OCI-LY1 (cell line): Measurements from ENCODE around the gene SLC37A1.

Experiments
- H2AFZ ChIP-seq: fragments of 200-600 bp; sonication (generic), shearing (Covaris generic); 2 replicates; pipeline ENCODE4 v1.6.0; 2014; ENCODE audit warnings: antibody characterized with exemption, mild to moderate bottlenecking, low read length
- H3F3A ChIP-seq: fragments of 200-600 bp; sonication (generic), shearing (Covaris generic); 2 replicates; pipeline ENCODE4 v1.6.0; 2014; ENCODE audit warnings: mild to moderate bottlenecking, antibody characterized with exemption, low read length, moderate library complexity; ENCODE audit not compliant: insufficient read depth
- H3K27ac ChIP-seq: fragments of 200-600 bp; sonication (generic); 2 replicates; pipeline ENCODE4 v1.5.1; 2014; ENCODE audit warnings: low read length, mixed run types, mild to moderate bottlenecking, low read depth; ENCODE audit not compliant: poor library complexity, severe bottlenecking
- H3K27me3 ChIP-seq: fragments of 200-600 bp; sonication (generic); 2 replicates; pipeline ENCODE4 v1.6.0; 2014; ENCODE audit warnings: antibody characterized with exemption, mild to moderate bottlenecking, low read length, moderate library complexity; ENCODE audit not compliant: insufficient read depth
- H3K36me3 ChIP-seq: fragments of 200-600 bp; sonication (generic); 2 replicates; pipeline ENCODE4 v1.6.1; 2014; ENCODE audit warnings: mild to moderate bottlenecking, antibody characterized with exemption, low read length, moderate library complexity, mixed read lengths; ENCODE audit not compliant: insufficient read depth
- H3K4me1 ChIP-seq: fragments of 200-600 bp; sonication (generic); 2 replicates; pipeline ENCODE4 v1.5.1; 2014; ENCODE audit warnings: mild to moderate bottlenecking, low read length, moderate library complexity; ENCODE audit not compliant: insufficient read depth, severe bottlenecking
- H3K4me2 ChIP-seq: fragments of 200-600 bp; sonication (generic), shearing (Covaris generic); 2 replicates; pipeline ENCODE4 v1.6.1; 2014; ENCODE audit warnings: low read length
- H3K4me3 ChIP-seq: fragments of 200-600 bp; sonication (generic); 2 replicates; pipeline ENCODE4 v1.5.1; 2014; ENCODE audit warnings: low read length, low read depth, mild to moderate bottlenecking, mixed read lengths; ENCODE audit not compliant: poor library complexity, severe bottlenecking
- H3K79me2 ChIP-seq: fragments of 200-600 bp; shearing (Covaris generic); 2 replicates; pipeline ENCODE4 v1.6.1; 2016; ENCODE audit warnings: mixed run types, low read length, mixed read lengths; ENCODE audit not compliant: insufficient read depth
- H3K9ac ChIP-seq: fragments of 200-600 bp; sonication (generic), shearing (Covaris generic); 2 replicates; pipeline ENCODE4 v1.6.1; 2014; ENCODE audit warnings: mild to moderate bottlenecking, low read length, mixed read lengths
- H3K9me2 ChIP-seq: fragments of 200-600 bp; sonication (generic), shearing (Covaris generic); 2 replicates; pipeline ENCODE4 v1.6.1; 2014; ENCODE audit warnings: low read depth, mild to moderate bottlenecking, low read length, mixed read lengths
- H3K9me3 ChIP-seq: fragments of 200-600 bp; shearing (Covaris generic); 2 replicates; pipeline ENCODE4 v1.6.1; 2014; ENCODE audit warnings: low read length, mixed read lengths
- H4K20me1 ChIP-seq: fragments of 200-600 bp; sonication (generic), shearing (Covaris generic); 2 replicates; pipeline ENCODE4 v1.6.0; 2016; ENCODE audit warnings: mild to moderate bottlenecking, low read length; ENCODE audit not compliant: insufficient read depth
- EZH2 ChIP-seq: fragments of 200-600 bp; sonication (generic), shearing (Covaris generic); IDR thresholded peaks from 2 replicates; pipeline ENCODE4 v1.8.0; 2017; ENCODE audit warnings: borderline replicate concordance, mixed run types, mild to moderate bottlenecking, antibody characterized with exemption, low read length, moderate library complexity, mixed read lengths
- TF ChIP-seq, protein P1 (sequence below): fragments of 200-600 bp; sonication (generic), shearing (Covaris generic); IDR thresholded peaks from 2 replicates; pipeline ENCODE4 v1.5.1; 2017; ENCODE audit warnings: mild to moderate bottlenecking, antibody characterized with exemption, low read length, moderate library complexity, mixed read lengths

Gene SLC37A1

DNA sequence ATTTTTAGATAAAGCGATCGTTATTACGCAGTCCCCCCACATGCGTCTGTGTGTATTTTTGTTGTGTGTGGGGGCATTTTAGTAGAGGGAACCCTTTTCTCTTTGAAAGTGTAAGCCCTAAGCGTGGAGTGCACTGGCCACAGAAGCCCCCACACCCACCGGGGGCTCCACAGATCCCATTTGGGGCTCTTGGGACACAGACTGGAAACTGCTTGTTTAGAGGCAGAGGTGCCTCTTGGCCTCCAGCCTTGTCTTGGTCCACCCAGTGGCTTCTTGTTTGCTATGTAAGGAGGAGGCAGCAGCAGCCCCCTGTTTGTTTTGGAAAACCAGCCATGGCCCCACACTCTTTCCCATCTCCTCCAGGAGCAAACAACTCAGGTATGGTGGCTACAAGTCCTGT lies 42.8 kb downstream of the SLC37A1 start:
- Histone ChIP-seq H4K20me1 (no peaks in the 10 kb centered on the region), H3K4me2 (peak overlapping the region; percentile 2; the same call in 1 of the 2 replicates), H3K9me3 (no peaks in the 10 kb centered on the region), H3K79me2 (no peaks in the 10 kb centered on the region), H3K9ac (no peak overlapping the region; the same call in 1 of the 2 replicates), H3F3A (no peaks in the 10 kb centered on the region), H3K36me3 (no peaks in the 10 kb centered on the region; the same call in 1 of the 2 replicates), H3K4me3 (no peak overlapping the region), H3K9me2 (no peaks in the 10 kb centered on the region), H3K4me1 (peaks cover 31% of the 10 kb centered on the region), H3K27me3 (no peaks in the 10 kb centered on the region), H3K27ac (peak overlapping the region; percentile 62), H2AFZ (no peak overlapping the region)
- TF ChIP-seq, protein P1, sequence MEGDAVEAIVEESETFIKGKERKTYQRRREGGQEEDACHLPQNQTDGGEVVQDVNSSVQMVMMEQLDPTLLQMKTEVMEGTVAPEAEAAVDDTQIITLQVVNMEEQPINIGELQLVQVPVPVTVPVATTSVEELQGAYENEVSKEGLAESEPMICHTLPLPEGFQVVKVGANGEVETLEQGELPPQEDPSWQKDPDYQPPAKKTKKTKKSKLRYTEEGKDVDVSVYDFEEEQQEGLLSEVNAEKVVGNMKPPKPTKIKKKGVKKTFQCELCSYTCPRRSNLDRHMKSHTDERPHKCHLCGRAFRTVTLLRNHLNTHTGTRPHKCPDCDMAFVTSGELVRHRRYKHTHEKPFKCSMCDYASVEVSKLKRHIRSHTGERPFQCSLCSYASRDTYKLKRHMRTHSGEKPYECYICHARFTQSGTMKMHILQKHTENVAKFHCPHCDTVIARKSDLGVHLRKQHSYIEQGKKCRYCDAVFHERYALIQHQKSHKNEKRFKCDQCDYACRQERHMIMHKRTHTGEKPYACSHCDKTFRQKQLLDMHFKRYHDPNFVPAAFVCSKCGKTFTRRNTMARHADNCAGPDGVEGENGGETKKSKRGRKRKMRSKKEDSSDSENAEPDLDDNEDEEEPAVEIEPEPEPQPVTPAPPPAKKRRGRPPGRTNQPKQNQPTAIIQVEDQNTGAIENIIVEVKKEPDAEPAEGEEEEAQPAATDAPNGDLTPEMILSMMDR = no peak
- TF ChIP-seq EZH2 = no peak

DNA sequence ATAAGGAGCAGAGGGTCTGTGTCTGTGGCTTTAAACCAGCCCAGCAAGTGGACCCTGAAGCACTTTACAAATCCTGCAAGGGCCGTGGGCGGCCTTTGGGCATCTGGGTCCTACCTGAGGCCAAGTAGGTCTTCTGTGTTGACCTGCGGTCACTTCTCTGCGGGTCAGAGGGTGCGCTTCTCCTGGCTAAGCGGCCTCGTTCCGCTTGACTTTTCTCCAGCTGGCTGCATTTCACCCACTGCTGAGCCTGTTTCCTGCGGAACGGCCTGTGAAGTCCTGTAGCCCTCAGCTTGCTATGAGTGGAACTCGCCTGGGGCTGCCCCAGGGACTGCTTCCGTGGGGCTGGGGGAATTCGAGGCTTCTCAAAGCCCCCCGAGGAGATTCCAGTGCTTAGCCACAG lies 43.3 kb downstream of the SLC37A1 start:
- Histone ChIP-seq H3K27me3 (no peaks in the 10 kb centered on the region), H3K9me2 (no peaks in the 10 kb centered on the region), H3K9me3 (no peaks in the 10 kb centered on the region), H3K4me3 (no peak overlapping the region), H3K36me3 (no peaks in the 10 kb centered on the region; the same call in 1 of the 2 replicates), H3F3A (no peaks in the 10 kb centered on the region), H2AFZ (no peak overlapping the region), H3K4me1 (peaks cover 36% of the 10 kb centered on the region), H3K27ac (peak overlapping the region; percentile 62), H4K20me1 (no peaks in the 10 kb centered on the region), H3K79me2 (no peaks in the 10 kb centered on the region), H3K9ac (no peak overlapping the region; the same call in 1 of the 2 replicates), H3K4me2 (peak overlapping the region; percentile 2; the same call in 1 of the 2 replicates)
- TF ChIP-seq, protein P1 = no peak
- no peak for TF ChIP-seq EZH2

DNA sequence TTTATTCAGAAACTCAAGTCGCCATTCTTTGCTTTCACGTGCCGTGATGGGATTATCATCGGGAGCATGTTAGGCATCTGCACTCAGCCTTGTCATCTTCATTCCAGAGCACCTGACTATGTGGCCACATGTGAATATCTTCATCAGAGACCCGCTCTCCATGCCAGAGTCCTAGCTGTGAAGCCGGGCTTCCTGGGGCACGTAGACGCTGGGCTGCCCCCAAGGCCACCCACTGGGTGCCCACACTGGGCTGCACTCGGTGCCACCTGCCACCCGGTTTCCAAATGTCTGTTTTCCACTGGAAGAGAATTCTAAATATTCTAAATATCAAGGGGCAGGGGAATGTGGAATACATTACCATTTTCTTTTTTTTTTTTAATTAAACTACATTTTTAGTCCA lies 43.8 kb downstream of the SLC37A1 start:
- no peaks in the 10 kb centered on the region for H3K79me2 ChIP-seq
- H3K9me2 ChIP-seq = no peaks in the 10 kb centered on the region
- no peak overlapping the region for H3K4me3 ChIP-seq
- peaks cover 40% of the 10 kb centered on the region for H3K4me1 ChIP-seq
- H2AFZ ChIP-seq = no peak overlapping the region
- no peak for TF ChIP-seq EZH2
- no peak overlapping the region; the same call in 1 of the 2 replicates for H3K9ac ChIP-seq
- no peaks in the 10 kb centered on the region for H3K27me3 ChIP-seq
- H4K20me1 ChIP-seq = no peaks in the 10 kb centered on the region
- H3K27ac ChIP-seq = peak overlapping the region; percentile 62
- H3K36me3 ChIP-seq = no peaks in the 10 kb centered on the region; the same call in 1 of the 2 replicates
- H3K9me3 ChIP-seq = no peaks in the 10 kb centered on the region
- no peaks in the 10 kb centered on the region for H3F3A ChIP-seq
- H3K4me2 ChIP-seq = peak overlapping the region; percentile 2; the same call in 1 of the 2 replicates

DNA sequence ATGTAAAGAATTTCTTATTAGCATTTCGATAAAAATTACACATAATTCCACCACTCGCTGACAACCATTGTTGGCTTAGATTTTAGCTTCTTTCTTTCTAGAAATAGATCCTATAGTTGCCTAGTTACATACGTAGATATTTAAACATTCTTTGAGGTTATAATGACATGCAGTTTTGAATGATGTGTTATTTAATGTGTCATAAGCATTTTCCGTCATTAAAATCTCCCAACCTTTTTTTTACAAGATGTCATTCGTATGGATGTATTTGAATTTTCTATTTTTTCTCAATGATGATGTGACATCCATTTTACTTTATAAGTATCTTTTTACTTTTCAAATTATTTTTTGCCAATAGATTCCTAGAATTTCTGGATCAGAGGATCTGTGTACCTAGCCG lies 44.7 kb downstream of the SLC37A1 start:
- Histone ChIP-seq H3K9me3 (no peaks in the 10 kb centered on the region), H3F3A (no peaks in the 10 kb centered on the region), H3K36me3 (no peaks in the 10 kb centered on the region; the same call in 1 of the 2 replicates), H3K79me2 (no peaks in the 10 kb centered on the region), H3K4me3 (no peak overlapping the region), H3K27ac (no peak overlapping the region), H3K9me2 (no peaks in the 10 kb centered on the region), H2AFZ (no peak overlapping the region), H3K27me3 (no peaks in the 10 kb centered on the region), H3K9ac (no peak overlapping the region), H3K4me1 (peaks cover 49% of the 10 kb centered on the region), H4K20me1 (no peaks in the 10 kb centered on the region), H3K4me2 (no peak overlapping the region)
- TF ChIP-seq, protein P1 = no peak
- no peak for TF ChIP-seq EZH2
